VCaP (cell line): ENCODE measurements around the gene FBLN5.
A peak's percentile ranks its signal among the peaks of the same experiment; 100 is the strongest.

ENCODE experiments used
- H3K27ac ChIP-seq: fragments of 450-650 bp; 2 replicates; pipeline ENCODE4 v1.5.1; 2017
- TF ChIP-seq, protein P1 (sequence below): fragments of 450-650 bp; conservative IDR thresholded peaks from 2 replicates; pipeline ENCODE4 v1.5.1; 2017; ENCODE audit warnings: mild to moderate bottlenecking, moderate library complexity

Gene FBLN5

DNA sequence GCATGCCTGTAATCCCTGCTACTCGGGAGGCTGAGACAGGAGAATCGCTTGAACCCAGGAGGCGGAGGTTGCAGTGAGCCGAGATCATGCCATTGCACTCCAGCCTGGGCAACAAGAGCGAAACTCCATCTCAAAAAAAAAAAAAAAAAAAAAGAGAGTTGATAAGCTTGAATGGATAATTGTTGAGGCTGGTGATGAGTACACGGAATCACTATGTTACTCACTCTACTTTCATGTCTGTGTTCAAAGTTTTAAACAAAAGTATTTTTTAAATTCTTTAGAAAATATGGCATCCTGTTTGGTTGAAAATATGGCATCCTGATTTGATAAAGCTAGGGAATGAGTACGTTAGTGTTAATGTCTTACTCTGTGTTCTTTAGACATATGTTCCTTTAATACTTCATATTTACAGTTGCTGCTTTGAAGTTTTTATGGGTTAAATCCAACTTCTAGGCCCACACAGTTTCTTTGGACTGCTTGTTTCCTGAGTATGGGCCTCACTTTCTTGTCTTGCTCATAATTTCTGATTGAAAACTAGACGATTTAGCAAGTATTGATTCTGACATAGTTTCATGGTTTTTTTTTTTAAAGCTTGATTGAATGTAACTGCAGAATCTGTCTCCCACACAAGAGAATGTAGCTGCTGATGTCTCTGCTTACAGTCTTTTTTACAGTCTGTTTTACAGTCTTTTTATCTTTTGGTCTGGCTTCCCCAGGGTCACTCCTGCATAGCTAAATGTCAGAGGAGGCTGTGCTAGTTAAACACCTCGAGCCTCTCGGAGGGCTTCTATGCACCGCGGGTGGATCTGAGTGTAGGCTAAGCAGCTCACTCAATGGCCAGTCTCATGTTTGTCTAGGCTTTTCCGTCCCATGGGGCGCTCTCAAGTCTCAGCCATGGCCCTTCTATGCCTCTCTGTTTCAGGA, 14.1 kb upstream of the FBLN5 start:
- H3K27ac ChIP-seq = peak overlapping the region; percentile 68
- TF ChIP-seq, protein P1, sequence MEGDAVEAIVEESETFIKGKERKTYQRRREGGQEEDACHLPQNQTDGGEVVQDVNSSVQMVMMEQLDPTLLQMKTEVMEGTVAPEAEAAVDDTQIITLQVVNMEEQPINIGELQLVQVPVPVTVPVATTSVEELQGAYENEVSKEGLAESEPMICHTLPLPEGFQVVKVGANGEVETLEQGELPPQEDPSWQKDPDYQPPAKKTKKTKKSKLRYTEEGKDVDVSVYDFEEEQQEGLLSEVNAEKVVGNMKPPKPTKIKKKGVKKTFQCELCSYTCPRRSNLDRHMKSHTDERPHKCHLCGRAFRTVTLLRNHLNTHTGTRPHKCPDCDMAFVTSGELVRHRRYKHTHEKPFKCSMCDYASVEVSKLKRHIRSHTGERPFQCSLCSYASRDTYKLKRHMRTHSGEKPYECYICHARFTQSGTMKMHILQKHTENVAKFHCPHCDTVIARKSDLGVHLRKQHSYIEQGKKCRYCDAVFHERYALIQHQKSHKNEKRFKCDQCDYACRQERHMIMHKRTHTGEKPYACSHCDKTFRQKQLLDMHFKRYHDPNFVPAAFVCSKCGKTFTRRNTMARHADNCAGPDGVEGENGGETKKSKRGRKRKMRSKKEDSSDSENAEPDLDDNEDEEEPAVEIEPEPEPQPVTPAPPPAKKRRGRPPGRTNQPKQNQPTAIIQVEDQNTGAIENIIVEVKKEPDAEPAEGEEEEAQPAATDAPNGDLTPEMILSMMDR = no peak

DNA sequence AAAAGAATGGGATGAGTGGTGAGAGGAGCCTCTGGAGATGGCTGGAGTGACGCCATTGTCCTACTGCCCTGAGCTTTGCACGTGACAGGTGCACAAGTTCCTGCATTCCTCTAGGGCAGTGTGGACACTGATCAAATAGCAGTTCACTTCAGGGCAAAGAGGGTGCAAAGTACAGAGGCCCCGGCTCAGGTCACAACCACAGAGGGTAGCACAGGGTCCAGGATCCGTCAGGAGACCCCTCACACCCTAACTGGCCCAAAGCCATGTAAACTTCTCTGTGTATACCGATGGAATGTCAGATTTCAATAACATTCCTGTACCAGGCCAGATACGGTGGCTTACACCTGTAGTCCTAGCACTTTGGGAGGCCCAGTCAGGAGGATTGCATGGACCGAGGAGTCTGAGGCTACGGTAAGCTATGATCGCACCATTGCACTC, 10.4 kb upstream of the FBLN5 start:
- H3K27ac ChIP-seq = no peak overlapping the region
- TF ChIP-seq, protein P1 = no peak

DNA sequence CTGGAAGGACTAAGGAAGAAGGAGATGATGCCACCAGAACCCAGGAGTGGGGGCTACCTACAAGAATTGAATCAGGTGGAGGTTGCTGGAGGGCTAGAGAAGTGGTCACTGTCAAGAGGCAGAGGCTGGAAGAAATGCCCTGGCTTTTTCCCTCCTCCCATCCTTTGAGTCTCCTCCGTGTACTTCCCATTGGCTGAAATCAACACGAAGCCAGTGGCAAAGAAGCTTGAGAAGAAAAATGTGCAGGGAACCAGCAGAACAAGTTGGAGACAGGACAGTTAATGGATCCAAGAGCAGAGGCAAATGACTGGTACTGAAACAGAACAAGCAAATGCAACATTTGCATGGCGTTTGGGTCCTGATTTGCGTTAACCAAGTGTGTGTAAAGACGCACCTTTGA, 9.1 kb upstream of the FBLN5 start:
- no peak overlapping the region for H3K27ac ChIP-seq
- TF ChIP-seq, protein P1 = no peak

DNA sequence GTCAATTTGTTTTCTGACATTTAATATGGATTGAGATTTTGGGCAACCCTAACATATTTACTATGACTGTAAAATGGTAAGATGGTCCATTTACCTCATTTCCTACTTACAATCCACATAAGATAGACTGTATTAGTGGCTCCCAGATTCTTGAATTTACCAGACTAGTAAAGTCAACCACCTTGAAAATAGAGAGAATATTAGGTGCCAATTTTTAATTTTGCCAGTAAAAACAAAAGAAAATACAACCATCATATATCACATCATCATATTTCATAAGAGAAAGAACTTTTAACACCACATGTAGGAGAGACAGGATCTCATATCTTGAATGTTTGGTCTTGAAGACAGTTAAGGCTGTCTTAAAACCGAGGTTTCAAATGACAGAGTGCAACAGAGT, 7.7 kb upstream of the FBLN5 start:
- H3K27ac ChIP-seq = no peak overlapping the region
- TF ChIP-seq, protein P1 = no peak

DNA sequence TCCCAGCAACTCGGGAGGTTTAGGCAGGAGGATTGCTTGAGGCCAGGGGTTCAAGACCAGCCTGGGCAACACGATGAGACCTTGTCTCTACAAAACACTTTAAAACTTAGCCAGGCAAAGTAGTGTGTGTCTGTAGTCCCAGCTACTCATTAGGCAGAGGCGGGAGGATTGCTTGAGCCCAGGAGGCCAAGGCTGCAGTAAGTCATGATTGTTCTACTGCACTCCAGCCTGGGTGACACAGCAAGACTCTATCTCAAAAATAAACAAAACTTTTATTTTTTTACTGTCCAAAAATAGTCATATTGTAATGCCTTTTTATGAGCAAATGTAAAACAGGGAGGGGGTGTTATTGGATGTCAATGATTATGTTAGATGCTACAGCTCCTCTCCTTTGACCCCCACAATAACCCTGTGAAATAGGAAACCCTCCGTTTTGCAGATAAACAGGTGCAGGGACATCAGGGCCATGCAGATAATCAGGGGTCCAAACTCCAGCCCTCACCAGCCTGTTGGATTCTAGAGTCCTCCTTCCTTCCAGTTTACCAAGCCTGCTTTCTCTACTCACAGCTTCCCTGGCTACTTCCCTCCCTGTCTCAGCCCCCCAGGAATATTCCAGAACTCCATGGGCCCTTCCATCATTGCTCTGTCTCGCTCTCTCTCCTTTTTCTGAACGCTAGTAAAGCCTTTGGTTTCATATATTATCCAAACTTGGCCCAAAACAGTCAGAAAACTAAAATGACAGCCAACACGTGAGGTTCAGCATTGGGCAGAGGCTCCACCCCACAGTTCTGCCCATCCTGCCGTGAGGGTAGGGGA, 5.9 kb upstream of the FBLN5 start:
- H3K27ac ChIP-seq = no peak overlapping the region
- TF ChIP-seq, protein P1 = no peak

DNA sequence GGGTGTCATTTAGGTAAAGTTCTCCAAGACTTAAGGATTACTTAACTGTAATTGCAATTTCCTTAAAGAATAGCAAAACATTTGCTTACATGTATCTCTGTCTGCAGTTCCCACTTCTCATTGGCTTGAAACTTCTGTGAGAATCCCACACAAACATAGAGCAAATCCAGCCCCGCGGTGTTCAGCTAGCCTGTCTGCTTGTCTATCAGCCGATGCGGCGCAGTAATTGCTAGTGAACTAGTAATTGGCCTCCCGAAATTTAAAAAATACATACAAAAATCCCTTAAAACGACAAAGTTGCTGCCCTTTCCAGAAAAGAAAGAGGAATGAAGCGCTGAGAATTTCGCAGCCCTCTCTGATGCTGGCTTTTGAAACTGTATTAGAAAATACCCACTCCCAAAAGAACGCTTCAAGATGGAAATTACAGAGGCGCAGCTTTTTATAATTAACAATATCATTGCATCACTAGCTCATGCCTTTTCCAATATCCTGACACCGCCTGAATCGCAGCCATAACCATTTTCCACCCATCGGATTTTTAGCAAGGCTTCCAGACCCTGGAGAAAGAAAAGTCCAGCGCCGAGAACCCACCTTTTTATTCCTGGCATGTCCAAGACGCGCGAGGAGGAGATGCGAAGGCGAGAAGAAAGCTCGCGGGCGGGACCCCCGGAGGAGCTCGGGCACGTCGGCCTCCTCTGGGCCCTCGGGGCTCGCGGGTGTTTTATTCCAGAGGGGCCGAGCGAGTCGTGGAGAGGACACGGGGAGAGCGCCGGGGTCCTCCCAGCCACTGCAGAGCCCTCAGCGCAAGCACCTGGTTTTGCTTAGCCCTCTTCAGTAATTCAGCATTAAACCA, 646 bp downstream of the FBLN5 start:
- TF ChIP-seq, protein P1 = no peak
- H3K27ac ChIP-seq = no peak overlapping the region
